ENCODE measurements around the gene GOLGA1. TPM values are rescaled to one million over a fixed set of nuclear protein-coding genes. Genes with fewer than 3 reads are reported as not detected.

Gene GOLGA1
- total and polyA plus RNA-seq, 2 of the 13 experiments (the other 11 are each of a cell fraction or from before 2014, with no cell fraction given): 12.7 to 15.9 TPM

DNA sequence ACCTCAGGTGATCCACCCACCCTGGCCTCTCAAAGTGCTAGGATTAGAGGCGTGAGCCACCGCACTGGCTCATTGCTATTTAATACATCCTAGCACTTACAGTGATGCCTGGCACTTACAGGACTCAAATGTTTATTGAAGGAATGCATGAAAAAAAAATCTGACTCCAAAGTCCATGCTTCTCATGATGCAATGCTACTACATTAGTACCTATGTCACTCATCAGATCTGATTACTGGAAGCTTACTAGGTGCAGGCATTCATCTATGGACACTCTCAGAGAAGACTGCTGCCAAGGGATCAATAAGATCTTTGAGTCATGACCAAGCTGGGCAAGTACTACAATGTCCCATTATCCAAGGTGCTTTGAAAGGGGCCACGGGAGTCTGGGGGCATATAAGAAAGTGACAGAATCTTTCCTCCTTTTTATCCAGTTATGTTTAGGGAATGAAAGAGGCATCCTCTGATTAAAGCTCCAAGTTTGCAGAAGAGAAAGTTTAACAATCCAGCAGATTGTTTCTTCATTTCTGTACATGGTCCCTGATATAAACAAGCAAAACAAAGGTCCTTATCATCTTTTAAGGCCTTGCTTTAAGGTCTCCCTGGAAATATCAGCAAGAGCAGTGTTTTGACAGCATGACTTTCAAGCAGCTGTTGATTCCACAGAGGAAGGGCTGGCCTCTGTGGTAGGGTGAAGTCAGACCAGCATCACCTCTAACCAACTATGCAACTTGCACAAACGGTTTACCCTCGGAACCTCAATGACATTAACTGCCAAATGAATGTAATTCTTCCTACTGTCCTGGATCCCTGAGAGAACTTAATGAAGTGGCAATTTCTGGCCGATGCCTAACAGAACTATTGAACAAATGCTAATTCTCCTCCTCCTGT, 43.1 kb downstream of the GOLGA1 start (continued):
- peak; percentile 75 for TF ChIP-seq RXRB (CRISPR knock-in tag; IDR thresholded peaks at IDR 0.05; ENCODE audit: borderline replicate concordance)
- TF ChIP-seq, protein P1, sequence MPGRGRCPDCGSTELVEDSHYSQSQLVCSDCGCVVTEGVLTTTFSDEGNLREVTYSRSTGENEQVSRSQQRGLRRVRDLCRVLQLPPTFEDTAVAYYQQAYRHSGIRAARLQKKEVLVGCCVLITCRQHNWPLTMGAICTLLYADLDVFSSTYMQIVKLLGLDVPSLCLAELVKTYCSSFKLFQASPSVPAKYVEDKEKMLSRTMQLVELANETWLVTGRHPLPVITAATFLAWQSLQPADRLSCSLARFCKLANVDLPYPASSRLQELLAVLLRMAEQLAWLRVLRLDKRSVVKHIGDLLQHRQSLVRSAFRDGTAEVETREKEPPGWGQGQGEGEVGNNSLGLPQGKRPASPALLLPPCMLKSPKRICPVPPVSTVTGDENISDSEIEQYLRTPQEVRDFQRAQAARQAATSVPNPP (CRISPR knock-in tag; IDR thresholded peaks at IDR 0.05): no peak
- TF ChIP-seq, protein P2, sequence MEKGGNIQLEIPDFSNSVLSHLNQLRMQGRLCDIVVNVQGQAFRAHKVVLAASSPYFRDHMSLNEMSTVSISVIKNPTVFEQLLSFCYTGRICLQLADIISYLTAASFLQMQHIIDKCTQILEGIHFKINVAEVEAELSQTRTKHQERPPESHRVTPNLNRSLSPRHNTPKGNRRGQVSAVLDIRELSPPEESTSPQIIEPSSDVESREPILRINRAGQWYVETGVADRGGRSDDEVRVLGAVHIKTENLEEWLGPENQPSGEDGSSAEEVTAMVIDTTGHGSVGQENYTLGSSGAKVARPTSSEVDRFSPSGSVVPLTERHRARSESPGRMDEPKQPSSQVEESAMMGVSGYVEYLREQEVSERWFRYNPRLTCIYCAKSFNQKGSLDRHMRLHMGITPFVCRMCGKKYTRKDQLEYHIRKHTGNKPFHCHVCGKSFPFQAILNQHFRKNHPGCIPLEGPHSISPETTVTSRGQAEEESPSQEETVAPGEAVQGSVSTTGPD (CRISPR knock-in tag; IDR thresholded peaks at IDR 0.05): no peak
- no peak for TF ChIP-seq ZFX (CRISPR knock-in tag; IDR thresholded peaks at IDR 0.05; ENCODE audit: low read depth)
- TF ChIP-seq ZFY (CRISPR knock-in tag; IDR thresholded peaks at IDR 0.05): no peak
- TF ChIP-seq MBNL3 (CRISPR knock-in tag; conservative IDR thresholded peaks at IDR 0.05): no peak
- TF ChIP-seq ZNF564 (CRISPR knock-in tag; IDR thresholded peaks at IDR 0.05): no peak
- TF ChIP-seq, protein P3, sequence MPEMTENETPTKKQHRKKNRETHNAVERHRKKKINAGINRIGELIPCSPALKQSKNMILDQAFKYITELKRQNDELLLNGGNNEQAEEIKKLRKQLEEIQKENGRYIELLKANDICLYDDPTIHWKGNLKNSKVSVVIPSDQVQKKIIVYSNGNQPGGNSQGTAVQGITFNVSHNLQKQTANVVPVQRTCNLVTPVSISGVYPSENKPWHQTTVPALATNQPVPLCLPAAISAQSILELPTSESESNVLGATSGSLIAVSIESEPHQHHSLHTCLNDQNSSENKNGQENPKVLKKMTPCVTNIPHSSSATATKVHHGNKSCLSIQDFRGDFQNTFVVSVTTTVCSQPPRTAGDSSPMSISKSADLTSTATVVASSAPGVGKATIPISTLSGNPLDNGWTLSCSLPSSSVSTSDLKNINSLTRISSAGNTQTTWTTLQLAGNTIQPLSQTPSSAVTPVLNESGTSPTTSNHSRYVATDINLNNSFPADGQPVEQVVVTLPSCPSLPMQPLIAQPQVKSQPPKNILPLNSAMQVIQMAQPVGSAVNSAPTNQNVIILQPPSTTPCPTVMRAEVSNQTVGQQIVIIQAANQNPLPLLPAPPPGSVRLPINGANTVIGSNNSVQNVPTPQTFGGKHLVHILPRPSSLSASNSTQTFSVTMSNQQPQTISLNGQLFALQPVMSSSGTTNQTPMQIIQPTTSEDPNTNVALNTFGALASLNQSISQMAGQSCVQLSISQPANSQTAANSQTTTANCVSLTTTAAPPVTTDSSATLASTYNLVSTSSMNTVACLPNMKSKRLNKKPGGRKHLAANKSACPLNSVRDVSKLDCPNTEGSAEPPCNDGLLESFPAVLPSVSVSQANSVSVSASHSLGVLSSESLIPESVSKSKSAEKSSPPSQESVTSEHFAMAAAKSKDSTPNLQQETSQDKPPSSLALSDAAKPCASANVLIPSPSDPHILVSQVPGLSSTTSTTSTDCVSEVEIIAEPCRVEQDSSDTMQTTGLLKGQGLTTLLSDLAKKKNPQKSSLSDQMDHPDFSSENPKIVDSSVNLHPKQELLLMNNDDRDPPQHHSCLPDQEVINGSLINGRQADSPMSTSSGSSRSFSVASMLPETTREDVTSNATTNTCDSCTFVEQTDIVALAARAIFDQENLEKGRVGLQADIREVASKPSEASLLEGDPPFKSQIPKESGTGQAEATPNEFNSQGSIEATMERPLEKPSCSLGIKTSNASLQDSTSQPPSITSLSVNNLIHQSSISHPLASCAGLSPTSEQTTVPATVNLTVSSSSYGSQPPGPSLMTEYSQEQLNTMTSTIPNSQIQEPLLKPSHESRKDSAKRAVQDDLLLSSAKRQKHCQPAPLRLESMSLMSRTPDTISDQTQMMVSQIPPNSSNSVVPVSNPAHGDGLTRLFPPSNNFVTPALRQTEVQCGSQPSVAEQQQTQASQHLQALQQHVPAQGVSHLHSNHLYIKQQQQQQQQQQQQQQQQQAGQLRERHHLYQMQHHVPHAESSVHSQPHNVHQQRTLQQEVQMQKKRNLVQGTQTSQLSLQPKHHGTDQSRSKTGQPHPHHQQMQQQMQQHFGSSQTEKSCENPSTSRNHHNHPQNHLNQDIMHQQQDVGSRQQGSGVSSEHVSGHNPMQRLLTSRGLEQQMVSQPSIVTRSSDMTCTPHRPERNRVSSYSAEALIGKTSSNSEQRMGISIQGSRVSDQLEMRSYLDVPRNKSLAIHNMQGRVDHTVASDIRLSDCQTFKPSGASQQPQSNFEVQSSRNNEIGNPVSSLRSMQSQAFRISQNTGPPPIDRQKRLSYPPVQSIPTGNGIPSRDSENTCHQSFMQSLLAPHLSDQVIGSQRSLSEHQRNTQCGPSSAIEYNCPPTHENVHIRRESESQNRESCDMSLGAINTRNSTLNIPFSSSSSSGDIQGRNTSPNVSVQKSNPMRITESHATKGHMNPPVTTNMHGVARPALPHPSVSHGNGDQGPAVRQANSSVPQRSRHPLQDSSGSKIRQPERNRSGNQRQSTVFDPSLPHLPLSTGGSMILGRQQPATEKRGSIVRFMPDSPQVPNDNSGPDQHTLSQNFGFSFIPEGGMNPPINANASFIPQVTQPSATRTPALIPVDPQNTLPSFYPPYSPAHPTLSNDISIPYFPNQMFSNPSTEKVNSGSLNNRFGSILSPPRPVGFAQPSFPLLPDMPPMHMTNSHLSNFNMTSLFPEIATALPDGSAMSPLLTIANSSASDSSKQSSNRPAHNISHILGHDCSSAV (CRISPR knock-in tag; IDR thresholded peaks at IDR 0.05; ENCODE audit: borderline replicate concordance): no peak
- 0 out of 2 replicates have a peak, but pooled peaks have one; percentile 34 for TF ChIP-seq HNF1B (CRISPR knock-in tag; IDR thresholded peaks at IDR 0.05)
- peak; percentile 79; the same call in 1 of the 2 replicates for TF ChIP-seq MIER3 (CRISPR knock-in tag; IDR thresholded peaks at IDR 0.05; ENCODE audit: borderline replicate concordance)
- TF ChIP-seq SMAD3 (CRISPR knock-in tag; IDR thresholded peaks at IDR 0.05): 0 out of 2 replicates have a peak, but pooled peaks have one; percentile 80
- no peak for TF ChIP-seq TGIF2 (CRISPR knock-in tag; IDR thresholded peaks at IDR 0.05)
- peak; percentile 34; the same call in 1 of the 2 replicates for TF ChIP-seq IRF2 (CRISPR knock-in tag; IDR thresholded peaks at IDR 0.05)
- no peak for TF ChIP-seq MAFG (CRISPR knock-in tag; IDR thresholded peaks at IDR 0.05)

Measured in HepG2 (cell line).